Coronary artery (tissue), 2 donors: Measurements from ENCODE around the gene COX7C.
"Not testable (repeated sequence)": the region's sequence is repeated elsewhere in the genome, so short reads cannot be mapped to it uniquely, and the experiment has no call there.

Source experiments
- DNase-seq: peaks from one replicate; pipeline ENCODE4 v3.0.0-alpha.2; 2017; ENCODE audit warnings: low spot score
- H3K27ac ChIP-seq, 2 donors: fragments of 200-600 bp; sonication (generic); one replicate each; pipeline ENCODE4 v1.5.1; 2016 to 2019
- H3K4me3 ChIP-seq: fragments of 200-600 bp; sonication (generic); 2 replicates; pipeline ENCODE4 v1.5.1; 2016; ENCODE audit warnings: mild to moderate bottlenecking, moderate library complexity
- CTCF ChIP-seq: fragments of 200-600 bp; sonication (generic); IDR thresholded peaks from one replicate; pipeline ENCODE4 v1.5.1; 2019; ENCODE audit warnings: antibody characterized with exemption

Gene COX7C

GRCh38 chr5:86617756-86618576 is at the start of gene COX7C:
Gene COX7C (plus strand): TSS chr5:86617941. CDS start chr5:86618056, 115 bp downstream.
- DNase-seq: peak; percentile 93
- Histone ChIP-seq H3K4me3 (peak within 1 kb of the TSS; percentile 91), H3K27ac (peak within 1 kb of the TSS; percentile 72 to 89)
- TF ChIP-seq CTCF: no peak

GRCh38 chr5:86569522-86570426 is 48.0 kb upstream of the COX7C start:
- H3K27ac ChIP-seq, DNase-seq, H3K4me3 ChIP-seq: not testable (repeated sequence)

GRCh38 chr5:86570427-86571083 is 47.2 kb upstream of the COX7C start:
- no peak for TF ChIP-seq CTCF
- H3K4me3 ChIP-seq: no peak overlapping the region
- no peak for DNase-seq
- no peak overlapping the region for H3K27ac ChIP-seq

- DNase-seq, H3K27ac ChIP-seq, H3K4me3 ChIP-seq: not testable (repeated sequence)
These were observed 46.6 kb upstream of the COX7C start for GRCh38 chr5:86571109-86571508.

- no peak overlapping the region for H3K27ac ChIP-seq
- no peak for TF ChIP-seq CTCF
- no peak for DNase-seq
- H3K4me3 ChIP-seq: no peak overlapping the region
These were observed 44.8 kb upstream of the COX7C start for GRCh38 chr5:86572825-86573517.

GRCh38 chr5:86579502-86579901 is 38.2 kb upstream of the COX7C start:
- Histone ChIP-seq H3K27ac (no peak overlapping the region), H3K4me3 (no peak overlapping the region)
- TF ChIP-seq CTCF: no peak
- no peak for DNase-seq

- TF ChIP-seq CTCF: no peak
- H3K27ac ChIP-seq: no peak overlapping the region
- H3K4me3 ChIP-seq: no peak overlapping the region
- no peak for DNase-seq
These were observed 21.3 kb upstream of the COX7C start for GRCh38 chr5:86596476-86596875.
